ENCODE results near the gene MICAL2. TPM values are rescaled to one million over a fixed set of nuclear protein-coding genes. Genes with fewer than 3 reads are reported as not detected.

The MICAL2 gene
- total and polyA plus RNA-seq, 7 donors, result 6.8 to 45.7 (median 15.0) TPM

DNA sequence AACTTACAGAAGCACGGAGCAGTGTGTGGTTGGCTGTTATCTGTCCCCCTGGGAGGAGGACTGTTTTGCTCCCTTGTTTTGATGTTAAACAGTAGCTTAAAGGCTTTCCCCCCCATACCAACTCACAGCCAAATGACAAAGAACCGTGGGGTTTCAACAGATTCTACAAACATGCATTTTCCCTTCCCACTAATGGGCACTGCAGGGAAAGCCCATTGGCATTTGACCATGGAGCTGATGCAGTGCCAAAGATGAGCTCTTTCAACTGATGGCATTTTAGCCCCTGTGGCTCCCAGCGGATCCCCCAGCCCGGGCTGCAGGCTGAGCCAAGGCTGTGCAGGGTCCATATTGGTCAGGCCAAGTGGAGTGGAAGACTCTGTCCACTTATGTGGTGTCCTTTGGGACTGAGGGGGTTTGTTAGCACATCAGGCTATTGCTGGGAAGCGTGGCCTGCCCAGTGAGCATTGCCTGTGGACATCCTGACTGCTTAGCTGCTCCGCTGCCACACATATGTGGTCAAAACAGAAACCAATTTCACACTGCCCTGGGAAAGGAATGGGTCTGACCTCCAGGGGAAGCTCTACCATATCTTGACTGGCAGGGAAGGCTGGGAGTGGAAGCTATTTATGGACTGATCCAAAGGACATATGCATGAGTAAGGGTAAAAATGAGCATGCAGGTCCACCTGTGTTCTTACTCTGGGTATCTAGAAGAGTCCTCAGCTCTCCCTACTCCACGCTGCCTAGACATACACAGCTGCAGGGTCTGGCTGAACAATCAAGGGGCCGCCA lies 150.5 kb downstream of the MICAL2 start:
- Histone ChIP-seq H3K4me1 (no peaks in the 10 kb centered on the region), H3K27me3 (ENCODE audit: insufficient read depth in 3 of 3, low read length in 2 of 3) (no peaks in the 10 kb centered on the region), H3K9me3 (no peaks in the 10 kb centered on the region), H3K27ac (no peak overlapping the region), H3K36me3 (ENCODE audit: insufficient read depth in 1 of 2, low read depth in 1 of 2) (peaks cover 0 to 50% of the 10 kb centered on the region in 2 donors), H3K4me3 (no peak overlapping the region)
- TF ChIP-seq, protein P1, sequence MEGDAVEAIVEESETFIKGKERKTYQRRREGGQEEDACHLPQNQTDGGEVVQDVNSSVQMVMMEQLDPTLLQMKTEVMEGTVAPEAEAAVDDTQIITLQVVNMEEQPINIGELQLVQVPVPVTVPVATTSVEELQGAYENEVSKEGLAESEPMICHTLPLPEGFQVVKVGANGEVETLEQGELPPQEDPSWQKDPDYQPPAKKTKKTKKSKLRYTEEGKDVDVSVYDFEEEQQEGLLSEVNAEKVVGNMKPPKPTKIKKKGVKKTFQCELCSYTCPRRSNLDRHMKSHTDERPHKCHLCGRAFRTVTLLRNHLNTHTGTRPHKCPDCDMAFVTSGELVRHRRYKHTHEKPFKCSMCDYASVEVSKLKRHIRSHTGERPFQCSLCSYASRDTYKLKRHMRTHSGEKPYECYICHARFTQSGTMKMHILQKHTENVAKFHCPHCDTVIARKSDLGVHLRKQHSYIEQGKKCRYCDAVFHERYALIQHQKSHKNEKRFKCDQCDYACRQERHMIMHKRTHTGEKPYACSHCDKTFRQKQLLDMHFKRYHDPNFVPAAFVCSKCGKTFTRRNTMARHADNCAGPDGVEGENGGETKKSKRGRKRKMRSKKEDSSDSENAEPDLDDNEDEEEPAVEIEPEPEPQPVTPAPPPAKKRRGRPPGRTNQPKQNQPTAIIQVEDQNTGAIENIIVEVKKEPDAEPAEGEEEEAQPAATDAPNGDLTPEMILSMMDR (IDR thresholded peaks at IDR 0.05), result no peak
- intact Hi-C loops (cut with DNase I), result loop anchor here in 1 of 2 donors (10.0 kb wide), 1 partner anchor 566 kb away; no protein-coding TSS in a partner anchor
- ATAC-seq (peak in 3 of 4 donors; percentile 18 to 58 (median 30)), DNase-seq (no peak)
- WGBS, 3 donors, result 80 to 90% (median 88%) methylated on average over 8 of the region's 8 CpGs

DNA sequence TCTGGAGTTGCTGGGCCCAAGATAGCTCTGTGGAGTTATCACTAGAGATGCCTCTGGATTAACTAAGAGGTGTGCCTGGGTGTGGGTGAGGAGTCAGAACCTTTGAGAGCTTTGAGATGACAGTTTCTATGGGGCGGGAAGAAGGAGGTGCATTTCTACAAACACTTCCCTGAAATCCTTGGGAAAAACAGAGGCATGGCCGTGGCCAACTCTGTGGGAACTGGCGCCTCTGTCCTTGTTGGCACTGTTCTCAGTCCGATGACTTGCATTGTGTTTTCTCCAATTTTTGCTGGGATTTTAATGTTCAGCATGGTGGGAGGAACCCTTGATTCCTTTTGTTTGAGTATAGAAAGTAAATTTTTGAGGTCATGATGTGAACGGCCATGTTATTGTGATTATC lies 151.2 kb downstream of the MICAL2 start:
- intact Hi-C loops (cut with DNase I), result loop anchor here in 1 of 2 donors (10.0 kb wide), 1 partner anchor 567 kb away; no protein-coding TSS in a partner anchor
- Histone ChIP-seq H3K27ac (no peak overlapping the region), H3K27me3 (ENCODE audit: insufficient read depth in 3 of 3, low read length in 2 of 3) (no peaks in the 10 kb centered on the region), H3K36me3 (ENCODE audit: insufficient read depth in 1 of 2, low read depth in 1 of 2) (peaks cover 0 to 50% of the 10 kb centered on the region in 2 donors), H3K4me3 (no peak overlapping the region), H3K9me3 (no peaks in the 10 kb centered on the region), H3K4me1 (no peaks in the 10 kb centered on the region)
- WGBS, 3 donors, result 79 to 92% (median 81%) methylated on average over 5 of the region's 5 CpGs
- ATAC-seq (no peak), DNase-seq (no peak)
- TF ChIP-seq, protein P1 (IDR thresholded peaks at IDR 0.05), result no peak

DNA sequence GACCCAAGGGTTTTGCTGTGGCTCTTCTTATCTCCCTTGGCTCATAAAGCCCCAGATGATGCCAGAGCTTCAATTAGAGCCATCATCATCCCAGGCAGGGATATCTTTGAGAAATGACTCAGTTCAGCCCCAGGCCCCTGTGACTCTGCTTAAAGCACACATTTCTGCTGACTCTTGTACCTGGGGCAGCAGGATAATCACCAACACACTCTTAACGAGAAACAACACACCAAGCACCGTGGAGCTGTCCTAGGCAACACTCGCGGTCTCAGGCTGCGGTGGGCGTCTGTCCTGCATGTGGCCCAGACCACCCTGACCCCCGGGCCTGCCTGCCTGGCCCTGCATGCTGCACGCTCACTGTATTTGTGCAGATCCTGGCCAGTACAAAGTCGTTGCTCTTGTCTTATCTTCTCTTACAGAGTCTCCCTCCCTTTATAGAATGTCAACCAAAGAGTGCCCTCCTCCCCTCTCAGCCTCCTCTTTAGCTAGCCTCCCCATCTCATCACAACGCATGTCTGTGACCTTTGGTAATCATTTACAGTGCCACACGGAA lies 152.8 kb downstream of the MICAL2 start:
- intact Hi-C loops (cut with DNase I), result loop anchor here in 1 of 2 donors (10.0 kb wide), 1 partner anchor 568 kb away; no protein-coding TSS in a partner anchor
- ATAC-seq (peak; percentile 31 to 72 (median 53)), DNase-seq (no peak)
- Histone ChIP-seq H3K4me3 (no peak overlapping the region), H3K4me1 (no peaks in the 10 kb centered on the region), H3K27me3 (ENCODE audit: insufficient read depth in 3 of 3, low read length in 2 of 3) (no peaks in the 10 kb centered on the region), H3K36me3 (ENCODE audit: insufficient read depth in 1 of 2, low read depth in 1 of 2) (peaks cover 0 to 35% of the 10 kb centered on the region in 2 donors), H3K9me3 (no peaks in the 10 kb centered on the region), H3K27ac (no peak overlapping the region)
- TF ChIP-seq, protein P1 (IDR thresholded peaks at IDR 0.05), result no peak
- WGBS, 3 donors, result 80 to 86% (median 84%) methylated on average over 11 of the region's 11 CpGs

DNA sequence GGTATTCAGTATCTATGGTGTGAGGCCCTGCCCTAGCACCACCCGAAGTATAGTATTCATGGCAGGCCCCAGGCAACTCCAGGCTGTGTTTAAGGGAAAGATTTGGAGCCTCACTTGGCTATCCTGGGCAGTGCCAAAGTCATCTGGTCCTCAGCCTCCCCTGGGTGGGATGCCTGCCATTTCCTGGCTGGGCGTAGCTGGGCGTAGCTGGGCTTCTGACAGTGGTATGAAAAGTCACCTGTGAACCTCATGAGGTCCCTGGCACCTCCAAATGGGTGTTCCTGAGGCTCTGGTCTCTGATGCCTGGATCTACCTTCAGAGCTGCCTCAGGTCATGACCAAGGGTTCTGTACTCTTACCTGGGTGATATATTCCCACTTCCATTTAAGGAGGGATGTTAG lies 154.0 kb downstream of the MICAL2 start:
- TF ChIP-seq, protein P1 (IDR thresholded peaks at IDR 0.05), result no peak
- H3K9me3 ChIP-seq, result no peaks in the 10 kb centered on the region
- ATAC-seq, result no peak
- H3K27me3 ChIP-seq (ENCODE audit: insufficient read depth in 3 of 3, low read length in 2 of 3), result no peaks in the 10 kb centered on the region
- H3K4me3 ChIP-seq, result no peak overlapping the region
- DNase-seq, result no peak
- intact Hi-C loops (cut with DNase I), result loop anchor here in 1 of 2 donors (10.0 kb wide), 1 partner anchor 570 kb away; no protein-coding TSS in a partner anchor
- no peak overlapping the region for H3K27ac ChIP-seq
- 79 to 88% (median 88%) methylated on average over 3 of the region's 3 CpGs for WGBS, 3 donors
- no peaks in the 10 kb centered on the region for H3K4me1 ChIP-seq
- H3K36me3 ChIP-seq (ENCODE audit: insufficient read depth in 1 of 2, low read depth in 1 of 2), result peaks cover 0 to 24% of the 10 kb centered on the region in 2 donors

Data from psoas muscle (tissue), 8 donors.